Memory B cell (primary cell): ENCODE results near the gene SLC26A3.

Experiments used
- ATAC-seq: fragments of 150-1000 bp; cut with Tn5 transposase; 2 replicates; pipeline ENCODE4 v1.10.0; 2021; ENCODE audit warnings: low read depth, mild to moderate bottlenecking, moderate library complexity
- DNase-seq, 2 donors: peaks; one replicate each; pipeline ENCODE4 v3.0.0; 2022; ENCODE audit warnings: low spot score in 2 of 2
- H3K27ac Mint-ChIP-seq: one replicate; pipeline ENCODE4 v1.8.0; 2022; ENCODE audit warnings: mild to moderate bottlenecking, moderate library complexity, mixed read lengths
- H3K27me3 Mint-ChIP-seq: one replicate; pipeline ENCODE4 v1.8.0; 2022; ENCODE audit warnings: mixed read lengths
- H3K36me3 Mint-ChIP-seq: one replicate; pipeline ENCODE4 v1.8.0; 2022; ENCODE audit warnings: mild to moderate bottlenecking, mixed read lengths
- H3K4me1 Mint-ChIP-seq: one replicate; pipeline ENCODE4 v1.8.0; 2022; ENCODE audit warnings: mixed read lengths
- H3K4me3 Mint-ChIP-seq: one replicate; pipeline ENCODE4 v1.8.0; 2022; ENCODE audit warnings: mild to moderate bottlenecking, moderate library complexity, mixed read lengths
- H3K9me3 Mint-ChIP-seq: one replicate; pipeline ENCODE4 v1.8.0; 2022; ENCODE audit warnings: mixed read lengths

Gene SLC26A3

DNA sequence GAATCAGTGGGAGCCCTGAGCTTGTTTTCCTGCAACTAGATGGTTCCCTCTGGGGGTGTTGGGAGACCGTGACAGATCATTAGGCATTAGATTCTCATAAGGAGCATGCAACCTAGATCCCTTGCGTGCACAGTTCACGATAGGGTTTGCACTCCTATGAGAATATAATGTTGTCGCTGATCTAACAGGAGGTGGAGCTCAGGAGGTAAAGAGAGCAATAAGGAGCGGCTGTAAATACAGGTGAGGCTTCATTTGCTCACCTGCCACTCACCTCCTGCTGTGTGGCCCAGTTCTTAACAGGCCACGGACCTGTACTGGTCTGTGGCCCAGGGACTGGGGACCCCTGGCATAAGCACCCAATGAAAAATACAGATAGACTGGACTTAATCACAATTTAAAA lies 10.7 kb downstream of the SLC26A3 start:
- H3K4me3 Mint-ChIP-seq = no peak overlapping the region
- H3K9me3 Mint-ChIP-seq = no peaks in the 10 kb centered on the region
- peaks cover 15% of the 10 kb centered on the region for H3K27me3 Mint-ChIP-seq
- no peaks in the 10 kb centered on the region for H3K4me1 Mint-ChIP-seq
- H3K27ac Mint-ChIP-seq = no peak overlapping the region
- DNase-seq = no peak
- no peak for ATAC-seq
- no peaks in the 10 kb centered on the region for H3K36me3 Mint-ChIP-seq

- Mint-ChIP-seq H3K9me3 (no peaks in the 10 kb centered on the region), H3K36me3 (no peaks in the 10 kb centered on the region), H3K27ac (no peak overlapping the region), H3K4me1 (no peaks in the 10 kb centered on the region), H3K27me3 (peaks cover 8% of the 10 kb centered on the region), H3K4me3 (no peak overlapping the region)
- ATAC-seq (no peak), DNase-seq (no peak)
Measured at GRCh38 chr7:107789647-107790046, 13.4 kb downstream of the SLC26A3 start.

DNA sequence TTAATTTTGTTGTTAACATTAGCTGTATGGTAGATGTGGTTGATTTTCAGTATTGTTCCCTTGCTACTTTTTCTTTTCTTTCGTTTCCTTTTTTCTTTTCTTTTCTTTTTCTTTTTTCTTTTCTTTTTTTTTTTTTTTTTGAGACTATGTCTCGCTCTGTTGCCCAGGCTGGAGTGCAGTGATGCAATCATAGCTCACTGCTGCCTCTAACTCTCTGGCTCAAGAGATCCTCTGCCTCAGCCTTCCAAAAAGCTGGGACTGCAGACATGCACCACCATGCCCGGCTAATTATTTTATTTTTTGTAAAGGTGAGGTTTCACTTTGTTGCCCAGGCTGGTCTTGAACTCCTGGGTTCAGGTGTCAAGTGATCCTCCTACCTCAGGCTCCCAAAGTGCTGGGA lies 14.4 kb downstream of the SLC26A3 start:
- peaks cover 6% of the 10 kb centered on the region for H3K27me3 Mint-ChIP-seq
- no peak for DNase-seq
- no peaks in the 10 kb centered on the region for H3K9me3 Mint-ChIP-seq

GRCh38 chr7:107788216-107788615 lies 14.8 kb downstream of the SLC26A3 start:
- Mint-ChIP-seq H3K4me1 (no peaks in the 10 kb centered on the region), H3K36me3 (no peaks in the 10 kb centered on the region), H3K27ac (no peak overlapping the region), H3K9me3 (no peaks in the 10 kb centered on the region), H3K27me3 (peaks cover 5% of the 10 kb centered on the region), H3K4me3 (no peak overlapping the region)
- DNase-seq (no peak), ATAC-seq (no peak)

More for the DNA sequence above, 14.4 kb downstream of the SLC26A3 start:
- Mint-ChIP-seq H3K36me3 (no peaks in the 10 kb centered on the region), H3K4me3 (no peak overlapping the region), H3K27ac (no peak overlapping the region), H3K4me1 (no peaks in the 10 kb centered on the region)
- no peak for ATAC-seq

GRCh38 chr7:107785926-107786325 lies 17.1 kb downstream of the SLC26A3 start:
- Mint-ChIP-seq H3K27ac (no peak overlapping the region), H3K4me3 (no peak overlapping the region), H3K27me3 (peaks cover 5% of the 10 kb centered on the region), H3K36me3 (no peaks in the 10 kb centered on the region), H3K4me1 (no peaks in the 10 kb centered on the region), H3K9me3 (no peaks in the 10 kb centered on the region)
- DNase-seq = no peak
- no peak for ATAC-seq

DNA sequence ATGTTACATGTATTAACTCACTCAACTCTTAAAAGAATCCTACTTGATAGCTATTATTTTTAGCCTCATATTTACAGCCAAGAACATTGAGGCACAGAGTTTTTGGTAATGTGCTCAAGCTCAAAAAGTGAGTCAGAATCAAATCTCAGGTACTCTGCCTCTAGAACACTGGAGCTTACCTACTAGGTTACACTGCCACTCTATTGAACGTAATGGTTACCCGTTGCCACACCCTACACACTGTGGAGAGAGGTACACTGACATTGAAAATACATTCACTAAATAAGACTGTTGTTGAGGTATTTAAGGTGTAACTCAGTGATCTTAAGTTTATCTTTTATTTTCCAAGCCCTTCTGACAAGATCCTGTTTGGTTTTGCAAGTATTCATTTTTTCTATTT lies 17.9 kb downstream of the SLC26A3 start:
- H3K4me3 Mint-ChIP-seq = no peak overlapping the region
- DNase-seq = no peak
- H3K27ac Mint-ChIP-seq = no peak overlapping the region
- no peaks in the 10 kb centered on the region for H3K4me1 Mint-ChIP-seq
- no peaks in the 10 kb centered on the region for H3K36me3 Mint-ChIP-seq
- H3K27me3 Mint-ChIP-seq = peaks cover 2% of the 10 kb centered on the region
- H3K9me3 Mint-ChIP-seq = no peaks in the 10 kb centered on the region
- no peak for ATAC-seq

GRCh38 chr7:107783648-107784047 lies 19.4 kb downstream of the SLC26A3 start:
- DNase-seq (no peak), ATAC-seq (no peak)
- no peaks in the 10 kb centered on the region for H3K36me3 Mint-ChIP-seq
- H3K27me3 Mint-ChIP-seq = peaks cover 2% of the 10 kb centered on the region
- H3K9me3 Mint-ChIP-seq = no peaks in the 10 kb centered on the region
- H3K4me1 Mint-ChIP-seq = no peaks in the 10 kb centered on the region
- H3K4me3 Mint-ChIP-seq = no peak overlapping the region
- no peak overlapping the region for H3K27ac Mint-ChIP-seq

- Mint-ChIP-seq H3K27ac (no peak overlapping the region), H3K4me3 (no peak overlapping the region), H3K4me1 (no peaks in the 10 kb centered on the region), H3K9me3 (no peaks in the 10 kb centered on the region), H3K36me3 (no peaks in the 10 kb centered on the region), H3K27me3 (peaks cover 3% of the 10 kb centered on the region)
- DNase-seq (no peak), ATAC-seq (no peak)
Measured at GRCh38 chr7:107782374-107782773, 20.6 kb downstream of the SLC26A3 start.

- H3K4me1 Mint-ChIP-seq = no peaks in the 10 kb centered on the region
- no peak for ATAC-seq
- H3K27me3 Mint-ChIP-seq = peaks cover 3% of the 10 kb centered on the region
- no peak overlapping the region for H3K27ac Mint-ChIP-seq
- H3K4me3 Mint-ChIP-seq = no peak overlapping the region
- no peak for DNase-seq
- no peaks in the 10 kb centered on the region for H3K9me3 Mint-ChIP-seq
- no peaks in the 10 kb centered on the region for H3K36me3 Mint-ChIP-seq
Measured at GRCh38 chr7:107779647-107780099, 23.4 kb downstream of the SLC26A3 start.

DNA sequence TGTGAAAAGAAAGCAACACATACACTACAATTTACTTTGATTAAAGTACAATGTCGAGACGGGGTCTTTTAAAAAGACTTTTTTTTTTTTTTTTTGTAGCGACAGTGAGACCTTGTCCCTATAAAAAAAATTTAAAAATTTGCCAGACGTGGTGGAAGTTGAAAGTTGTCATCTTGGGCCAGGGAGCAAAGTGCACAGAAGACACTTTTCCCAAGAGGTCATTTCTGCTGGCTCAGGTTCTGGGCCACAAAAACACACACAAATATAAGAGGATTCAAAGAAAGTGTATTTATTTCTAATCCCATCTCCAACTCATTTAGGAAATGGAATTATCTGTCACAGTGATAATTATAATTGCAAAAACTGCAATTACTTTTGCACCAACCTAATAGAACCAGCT lies 24.7 kb downstream of the SLC26A3 start:
- Mint-ChIP-seq H3K9me3 (no peaks in the 10 kb centered on the region), H3K4me3 (no peak overlapping the region), H3K27ac (no peak overlapping the region), H3K27me3 (peaks cover 3% of the 10 kb centered on the region), H3K4me1 (no peaks in the 10 kb centered on the region), H3K36me3 (no peaks in the 10 kb centered on the region)
- ATAC-seq (no peak), DNase-seq (no peak)

DNA sequence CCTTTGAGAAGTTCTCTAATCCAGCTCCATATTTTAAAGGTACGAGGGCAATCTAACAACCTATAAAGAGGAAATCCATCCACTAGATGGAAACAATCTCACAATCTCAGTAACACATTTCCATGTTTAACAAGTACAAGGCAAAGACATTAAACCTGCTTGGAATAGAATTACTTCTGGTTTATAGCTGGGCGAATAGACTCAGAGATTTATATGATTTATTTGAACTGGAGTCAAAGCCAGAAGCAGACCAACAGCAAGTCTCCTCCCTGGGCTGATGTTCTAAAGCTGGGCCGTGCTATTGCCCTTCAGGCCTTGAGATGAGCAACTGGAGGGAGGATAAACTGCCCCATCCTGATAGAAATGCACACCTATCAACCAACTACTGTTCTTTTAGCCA lies 25.3 kb downstream of the SLC26A3 start:
- Mint-ChIP-seq H3K4me1 (no peaks in the 10 kb centered on the region), H3K9me3 (no peaks in the 10 kb centered on the region), H3K27me3 (peaks cover 2% of the 10 kb centered on the region), H3K4me3 (no peak overlapping the region), H3K36me3 (no peaks in the 10 kb centered on the region), H3K27ac (no peak overlapping the region)
- DNase-seq = no peak
- no peak for ATAC-seq

GRCh38 chr7:107773027-107773426 lies 30.0 kb downstream of the SLC26A3 start:
- Mint-ChIP-seq H3K4me3 (no peak overlapping the region), H3K27ac (no peak overlapping the region), H3K4me1 (no peaks in the 10 kb centered on the region), H3K27me3 (peaks cover 3% of the 10 kb centered on the region), H3K9me3 (no peaks in the 10 kb centered on the region), H3K36me3 (no peaks in the 10 kb centered on the region)
- ATAC-seq (no peak), DNase-seq (no peak)

DNA sequence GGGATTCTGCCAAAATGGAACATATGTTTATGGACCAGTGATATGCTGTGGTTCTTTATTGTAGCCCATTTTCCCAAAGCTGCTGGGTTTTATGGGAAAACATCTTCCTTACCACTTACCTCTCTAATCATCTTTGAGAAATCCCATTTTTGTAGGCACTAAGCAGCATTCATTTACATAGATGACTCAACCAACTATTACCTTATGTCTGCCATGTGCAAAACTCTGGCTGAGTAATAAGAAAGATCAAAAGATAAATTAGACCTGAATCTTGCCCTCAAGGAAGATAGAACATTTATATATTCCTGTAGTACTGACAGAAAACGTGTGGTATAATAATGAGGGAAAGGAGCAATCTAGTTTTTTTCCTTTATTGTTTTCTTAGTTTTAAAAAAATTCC lies 34.8 kb downstream of the SLC26A3 start:
- H3K27ac Mint-ChIP-seq = no peak overlapping the region
- H3K36me3 Mint-ChIP-seq = no peaks in the 10 kb centered on the region
- no peak for DNase-seq
- no peaks in the 10 kb centered on the region for H3K9me3 Mint-ChIP-seq
- peaks cover 2% of the 10 kb centered on the region for H3K27me3 Mint-ChIP-seq
- no peaks in the 10 kb centered on the region for H3K4me1 Mint-ChIP-seq
- ATAC-seq = no peak
- H3K4me3 Mint-ChIP-seq = no peak overlapping the region

DNA sequence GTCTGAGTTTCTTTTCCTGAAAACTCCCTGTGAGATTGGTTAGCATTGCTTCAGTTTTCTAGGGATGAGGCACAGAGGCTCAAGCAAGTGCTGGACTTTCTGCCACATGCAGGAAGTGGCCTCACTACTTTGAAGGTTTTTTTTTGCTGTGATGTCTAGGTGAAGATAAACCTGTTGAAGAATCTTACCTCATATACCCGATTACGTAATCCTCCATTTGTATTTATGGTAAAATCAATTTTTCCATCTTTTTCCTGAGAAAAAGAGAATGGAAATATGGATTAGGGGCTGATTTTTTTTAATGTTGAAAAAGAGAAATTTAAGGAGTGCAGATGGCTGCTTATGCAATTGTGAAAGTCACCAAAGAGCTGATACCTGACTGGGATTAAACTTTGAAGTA lies 35.6 kb downstream of the SLC26A3 start:
- DNase-seq = no peak
- H3K27me3 Mint-ChIP-seq = peaks cover 2% of the 10 kb centered on the region
- no peak overlapping the region for H3K27ac Mint-ChIP-seq
- H3K4me3 Mint-ChIP-seq = no peak overlapping the region
- no peaks in the 10 kb centered on the region for H3K36me3 Mint-ChIP-seq
- no peaks in the 10 kb centered on the region for H3K9me3 Mint-ChIP-seq
- H3K4me1 Mint-ChIP-seq = no peaks in the 10 kb centered on the region
- ATAC-seq = no peak

- DNase-seq (no peak), ATAC-seq (no peak)
- no peaks in the 10 kb centered on the region for H3K9me3 Mint-ChIP-seq
- peaks cover 20% of the 10 kb centered on the region for H3K36me3 Mint-ChIP-seq
- H3K27me3 Mint-ChIP-seq = no peaks in the 10 kb centered on the region
- no peak overlapping the region for H3K4me3 Mint-ChIP-seq
- no peaks in the 10 kb centered on the region for H3K4me1 Mint-ChIP-seq
- no peak overlapping the region for H3K27ac Mint-ChIP-seq
Measured at GRCh38 chr7:107758667-107759066, 44.4 kb downstream of the SLC26A3 start.

DNA sequence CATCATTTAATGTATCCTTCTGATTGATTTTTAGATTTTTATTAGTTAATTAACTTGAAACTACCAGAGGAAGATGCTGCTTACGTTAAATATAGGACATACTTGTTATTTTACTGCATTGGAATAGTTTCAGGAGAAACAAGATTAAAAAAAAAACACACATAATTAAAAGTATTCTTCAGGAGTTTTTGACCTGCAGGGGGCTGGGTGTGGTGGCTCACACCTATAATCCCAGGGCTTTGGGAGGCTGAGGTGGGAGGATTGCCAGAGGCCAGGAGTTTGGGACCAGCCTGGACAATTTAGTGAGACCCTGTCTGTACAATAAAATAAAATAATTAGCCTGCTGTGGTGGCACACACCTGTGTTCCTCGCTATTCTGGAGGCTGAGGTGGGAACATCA lies 48.4 kb downstream of the SLC26A3 start:
- no peak overlapping the region for H3K4me3 Mint-ChIP-seq
- no peak overlapping the region for H3K27ac Mint-ChIP-seq
- ATAC-seq = no peak
- H3K4me1 Mint-ChIP-seq = peaks cover 3% of the 10 kb centered on the region
- H3K27me3 Mint-ChIP-seq = no peaks in the 10 kb centered on the region
- H3K9me3 Mint-ChIP-seq = no peaks in the 10 kb centered on the region
- DNase-seq = no peak
- H3K36me3 Mint-ChIP-seq = peaks cover 38% of the 10 kb centered on the region
